Liver (tissue), 9 donors: ENCODE results near the gene PLN. TPM values are rescaled to one million over a fixed set of nuclear protein-coding genes. Genes with fewer than 3 reads are reported as not detected.

ENCODE experiments used
- DNase-seq: peaks from one replicate; pipeline ENCODE4 v3.0.0-alpha.2; 2017; ENCODE audit warnings: low spot score
- H3K27ac ChIP-seq, 2 donors: one replicate each; pipeline ENCODE4 v1.7.0; 2013; ENCODE audit warnings: inconsistent platforms in 2 of 2, low read length in 2 of 2, control low read depth in 1 of 2, low read depth in 1 of 2, mild to moderate bottlenecking in 1 of 2
- H3K27me3 ChIP-seq, 4 donors: one replicate each; pipeline versions ENCODE4 v1.6.1 to v1.7.0; 2013; ENCODE audit warnings: low read length in 3 of 4, inconsistent platforms in 1 of 4, mild to moderate bottlenecking in 1 of 4, moderate library complexity in 1 of 4; ENCODE audit not compliant: control insufficient read depth in 4 of 4, insufficient read depth in 4 of 4
- H3K36me3 ChIP-seq, 4 donors: one replicate each; pipeline versions ENCODE4 v1.6.1 to v1.7.0; 2013; ENCODE audit warnings: low read length in 3 of 4, mild to moderate bottlenecking in 3 of 4, low read depth in 1 of 4, moderate library complexity in 1 of 4; ENCODE audit not compliant: control insufficient read depth in 4 of 4, insufficient read depth in 3 of 4
- H3K4me1 ChIP-seq, 4 donors: one replicate each; pipeline versions ENCODE4 v1.6.1 to v1.7.0; 2013; ENCODE audit warnings: low read length in 3 of 4, mild to moderate bottlenecking in 3 of 4, moderate library complexity in 1 of 4; ENCODE audit not compliant: control insufficient read depth in 4 of 4, insufficient read depth in 4 of 4
- H3K4me3 ChIP-seq, 3 donors: one replicate each; pipeline versions ENCODE4 v1.6.1 to v1.7.0; 2013; ENCODE audit warnings: low read length in 3 of 3, control low read depth in 1 of 3, low read depth in 1 of 3, mild to moderate bottlenecking in 1 of 3
- H3K9ac ChIP-seq, 2 donors: one replicate each; pipeline ENCODE4 v1.7.0; 2013; ENCODE audit warnings: low read length in 2 of 2, mild to moderate bottlenecking in 2 of 2, moderate library complexity in 2 of 2, control low read depth in 1 of 2, low read depth in 1 of 2
- H3K9me3 ChIP-seq, 4 donors: one replicate each; pipeline versions ENCODE4 v1.6.1 to v1.7.0; 2013; ENCODE audit warnings: low read length in 3 of 4; ENCODE audit not compliant: control insufficient read depth in 4 of 4
- EGR1 ChIP-seq, 2 donors: IDR thresholded peaks; 2 replicates each; pipeline ENCODE4 v1.6.1; 2016 to 2018; ENCODE audit warnings: antibody characterized with exemption in 2 of 2, low read depth in 2 of 2
- FOXA1 ChIP-seq: IDR thresholded peaks from 2 replicates; pipeline ENCODE4 v1.6.1; 2016; ENCODE audit warnings: antibody characterized with exemption
- FOXA2 ChIP-seq: IDR thresholded peaks from 2 replicates; pipeline ENCODE4 v1.6.1; 2016; ENCODE audit warnings: antibody characterized with exemption
- GABPA ChIP-seq, 2 donors: IDR thresholded peaks in 1 of 2; conservative IDR thresholded peaks in 1 of 2; 2 replicates each; pipeline ENCODE4 v1.6.1; 2016; ENCODE audit warnings: antibody characterized with exemption in 2 of 2, mild to moderate bottlenecking in 1 of 2, moderate library complexity in 1 of 2
- HNF4A ChIP-seq, 2 donors: conservative IDR thresholded peaks; 2 replicates each; pipeline ENCODE4 v1.6.1; 2016; ENCODE audit warnings: antibody characterized with exemption in 2 of 2, mild to moderate bottlenecking in 2 of 2
- HNF4G ChIP-seq: IDR thresholded peaks from 2 replicates; pipeline ENCODE4 v1.6.1; 2016; ENCODE audit warnings: antibody characterized with exemption
- JUND ChIP-seq, 2 donors: IDR thresholded peaks; 2 replicates each; pipeline ENCODE4 v1.6.1; 2016; ENCODE audit warnings: antibody characterized with exemption in 2 of 2
- MAX ChIP-seq: IDR thresholded peaks from 2 replicates; pipeline ENCODE4 v1.6.1; 2016; ENCODE audit warnings: antibody characterized with exemption
- NR2F2 ChIP-seq: IDR thresholded peaks from 2 replicates; pipeline ENCODE4 v1.6.1; 2016; ENCODE audit warnings: antibody characterized with exemption
- RAD21 ChIP-seq, 2 donors: IDR thresholded peaks; 2 replicates each; pipeline ENCODE4 v1.6.1; 2016; ENCODE audit warnings: antibody characterized with exemption in 2 of 2, mild to moderate bottlenecking in 2 of 2
- REST ChIP-seq: IDR thresholded peaks from 2 replicates; pipeline ENCODE4 v1.6.1; 2016; ENCODE audit warnings: antibody characterized with exemption, mild to moderate bottlenecking
- RXRA ChIP-seq, 2 donors: IDR thresholded peaks; 2 replicates each; pipeline ENCODE4 v1.6.1; 2017 to 2018; ENCODE audit warnings: antibody characterized with exemption in 2 of 2, mild to moderate bottlenecking in 1 of 2
- SP1 ChIP-seq: IDR thresholded peaks from 2 replicates; pipeline ENCODE4 v1.6.1; 2018; ENCODE audit warnings: antibody characterized with exemption, mild to moderate bottlenecking
- TAF1 ChIP-seq: conservative IDR thresholded peaks from 2 replicates; pipeline ENCODE4 v1.6.1; 2016; ENCODE audit warnings: antibody characterized with exemption, mild to moderate bottlenecking
- YY1 ChIP-seq: IDR thresholded peaks from 2 replicates; pipeline ENCODE4 v1.6.1; 2016; ENCODE audit warnings: antibody characterized with exemption, mild to moderate bottlenecking
- WGBS: extraction: QIAGEN DNeasy Blood & Tissue Kit; methylation state at CpG from one replicate; pipeline ENCODE4 v1.1.7; 2013; 5-methylcytosine and 5-hydroxymethylcytosine counted together
- polyA plus RNA-seq, 2 donors: library from polyadenylated mRNA; stranded (reverse) in 1 of 2; unstranded in 1 of 2; fragments of 200-250 nt in 1 of 2; fragments of >200 nt in 1 of 2; fragmentation: Nextera tagmentation in 1 of 2; extraction: Ambion mirVana in 1 of 2; gene quantifications; one replicate each; pipeline versions ENCODE4 v1.2.1 to v1.2.3, GENCODE V29; 2013 to 2015
- total RNA-seq, 2 donors: library from RNA; depleted of rRNA; stranded (reverse); fragments of >200 nt; gene quantifications; one replicate each; pipeline ENCODE4 v1.2.3, GENCODE V29; 2014
- TF ChIP-seq, protein P1 (sequence below): fragments of 150-350 bp; IDR thresholded peaks from 2 replicates; pipeline ENCODE4 v1.5.1; 2017; ENCODE audit warnings: improper control_type of control experiment, low read depth, low read length; ENCODE audit not compliant: missing input control
- TF ChIP-seq, protein P2 (sequence below): IDR thresholded peaks from 2 replicates; pipeline ENCODE4 v1.6.1; 2016; ENCODE audit warnings: antibody characterized with exemption
- TF ChIP-seq, protein P3 (sequence below): IDR thresholded peaks from 2 replicates; pipeline ENCODE4 v1.6.1; 2016; ENCODE audit warnings: antibody characterized with exemption
- donor health status: healthy.
- donor health status: healthy.
- donor health status: healthy.
- donor health status: healthy.
- donor health status: healthy.

PLN gene
- total and polyA plus RNA-seq, 4 donors: 0.14 to 1.3 (median 0.44) TPM

DNA sequence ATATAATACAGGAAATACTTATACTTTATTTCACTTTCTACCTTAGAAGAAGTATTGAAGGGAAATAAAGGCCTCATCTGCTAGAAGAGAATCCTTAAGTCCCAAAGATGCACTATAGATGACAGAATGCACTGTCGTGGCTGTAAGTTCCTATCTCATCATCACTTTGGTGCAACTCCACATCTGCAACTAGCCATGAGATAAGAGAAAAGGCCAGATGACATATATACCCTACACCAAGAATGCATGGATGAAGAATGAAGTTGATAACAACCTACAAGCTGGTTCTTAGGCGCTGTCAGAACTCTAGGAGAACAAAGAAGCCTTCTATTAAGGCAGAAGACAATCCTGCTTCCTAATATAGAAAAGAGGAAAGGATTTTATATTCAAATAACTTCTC is 11.6 kb upstream of the PLN start:
- 91% methylated on average over 2 of the region's 2 CpGs for WGBS
- H3K27me3 ChIP-seq: no peaks in the 10 kb centered on the region
- H3K9me3 ChIP-seq: no peaks in the 10 kb centered on the region
- no peaks in the 10 kb centered on the region for H3K36me3 ChIP-seq
- H3K9ac ChIP-seq: no peak overlapping the region
- no peaks in the 10 kb centered on the region for H3K4me1 ChIP-seq
- no peak for TF ChIP-seq EGR1 (IDR thresholded peaks at IDR 0.05; ENCODE audit: low read depth in 2 of 2)
- no peak for TF ChIP-seq JUND (IDR thresholded peaks at IDR 0.05)
- no peak for TF ChIP-seq FOXA1
- TF ChIP-seq YY1: no peak
- no peak for TF ChIP-seq REST
- TF ChIP-seq, protein P1, sequence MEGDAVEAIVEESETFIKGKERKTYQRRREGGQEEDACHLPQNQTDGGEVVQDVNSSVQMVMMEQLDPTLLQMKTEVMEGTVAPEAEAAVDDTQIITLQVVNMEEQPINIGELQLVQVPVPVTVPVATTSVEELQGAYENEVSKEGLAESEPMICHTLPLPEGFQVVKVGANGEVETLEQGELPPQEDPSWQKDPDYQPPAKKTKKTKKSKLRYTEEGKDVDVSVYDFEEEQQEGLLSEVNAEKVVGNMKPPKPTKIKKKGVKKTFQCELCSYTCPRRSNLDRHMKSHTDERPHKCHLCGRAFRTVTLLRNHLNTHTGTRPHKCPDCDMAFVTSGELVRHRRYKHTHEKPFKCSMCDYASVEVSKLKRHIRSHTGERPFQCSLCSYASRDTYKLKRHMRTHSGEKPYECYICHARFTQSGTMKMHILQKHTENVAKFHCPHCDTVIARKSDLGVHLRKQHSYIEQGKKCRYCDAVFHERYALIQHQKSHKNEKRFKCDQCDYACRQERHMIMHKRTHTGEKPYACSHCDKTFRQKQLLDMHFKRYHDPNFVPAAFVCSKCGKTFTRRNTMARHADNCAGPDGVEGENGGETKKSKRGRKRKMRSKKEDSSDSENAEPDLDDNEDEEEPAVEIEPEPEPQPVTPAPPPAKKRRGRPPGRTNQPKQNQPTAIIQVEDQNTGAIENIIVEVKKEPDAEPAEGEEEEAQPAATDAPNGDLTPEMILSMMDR: no peak
- no peak for TF ChIP-seq HNF4A (conservative IDR thresholded peaks at IDR 0.05)
- TF ChIP-seq GABPA (IDR thresholded peaks at IDR 0.05 in 1 of 2, conservative IDR thresholded peaks at IDR 0.05 in 1 of 2): no peak
- TF ChIP-seq MAX: no peak
- no peak for TF ChIP-seq NR2F2
- TF ChIP-seq TAF1: no peak
- TF ChIP-seq, protein P2, sequence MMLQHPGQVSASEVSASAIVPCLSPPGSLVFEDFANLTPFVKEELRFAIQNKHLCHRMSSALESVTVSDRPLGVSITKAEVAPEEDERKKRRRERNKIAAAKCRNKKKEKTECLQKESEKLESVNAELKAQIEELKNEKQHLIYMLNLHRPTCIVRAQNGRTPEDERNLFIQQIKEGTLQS: no peak
- TF ChIP-seq FOXA2: no peak
- TF ChIP-seq, protein P3, sequence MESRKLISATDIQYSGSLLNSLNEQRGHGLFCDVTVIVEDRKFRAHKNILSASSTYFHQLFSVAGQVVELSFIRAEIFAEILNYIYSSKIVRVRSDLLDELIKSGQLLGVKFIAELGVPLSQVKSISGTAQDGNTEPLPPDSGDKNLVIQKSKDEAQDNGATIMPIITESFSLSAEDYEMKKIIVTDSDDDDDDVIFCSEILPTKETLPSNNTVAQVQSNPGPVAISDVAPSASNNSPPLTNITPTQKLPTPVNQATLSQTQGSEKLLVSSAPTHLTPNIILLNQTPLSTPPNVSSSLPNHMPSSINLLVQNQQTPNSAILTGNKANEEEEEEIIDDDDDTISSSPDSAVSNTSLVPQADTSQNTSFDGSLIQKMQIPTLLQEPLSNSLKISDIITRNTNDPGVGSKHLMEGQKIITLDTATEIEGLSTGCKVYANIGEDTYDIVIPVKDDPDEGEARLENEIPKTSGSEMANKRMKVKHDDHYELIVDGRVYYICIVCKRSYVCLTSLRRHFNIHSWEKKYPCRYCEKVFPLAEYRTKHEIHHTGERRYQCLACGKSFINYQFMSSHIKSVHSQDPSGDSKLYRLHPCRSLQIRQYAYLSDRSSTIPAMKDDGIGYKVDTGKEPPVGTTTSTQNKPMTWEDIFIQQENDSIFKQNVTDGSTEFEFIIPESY: no peak
- no peak for DNase-seq
- no peak overlapping the region for H3K4me3 ChIP-seq
- H3K27ac ChIP-seq: no peak overlapping the region

- WGBS: 79% methylated on average over 2 of the region's 2 CpGs
These were observed 10.5 kb upstream of the PLN start for GRCh38 chr6:118537574-118537973.

More at GRCh38 chr6:118537574-118537973, 10.5 kb upstream of the PLN start:
- no peak for DNase-seq
- H3K9me3 ChIP-seq: no peaks in the 10 kb centered on the region
- H3K4me1 ChIP-seq: no peaks in the 10 kb centered on the region
- H3K27ac ChIP-seq: no peak overlapping the region
- TF ChIP-seq EGR1 (IDR thresholded peaks at IDR 0.05; ENCODE audit: low read depth in 2 of 2) (no peak), SP1 (no peak), RAD21 (IDR thresholded peaks at IDR 0.05) (no peak), FOXA2 (no peak), RXRA (IDR thresholded peaks at IDR 0.05) (no peak), YY1 (no peak), HNF4G (no peak), TAF1 (no peak), FOXA1 (no peak), JUND (IDR thresholded peaks at IDR 0.05) (no peak), HNF4A (conservative IDR thresholded peaks at IDR 0.05) (no peak)
- TF ChIP-seq, protein P3: no peak
- TF ChIP-seq, protein P2: no peak
- H3K4me3 ChIP-seq: no peak overlapping the region
- H3K9ac ChIP-seq: no peak overlapping the region
- H3K36me3 ChIP-seq: no peaks in the 10 kb centered on the region
- H3K27me3 ChIP-seq: no peaks in the 10 kb centered on the region
